Activated T-cell treated with anti-CD3 and anti-CD28 coated beads for 24 hours (primary cell): ENCODE measurements around the gene PEX10.
"Not testable (repeated sequence)": the region's sequence is repeated elsewhere in the genome, so short reads cannot be mapped to it uniquely, and the experiment has no call there.

Source experiments
- DNase-seq: peaks from one replicate; pipeline ENCODE4 v3.0.0-alpha.2; 2020; ENCODE audit warnings: low read depth

Gene PEX10

DNA sequence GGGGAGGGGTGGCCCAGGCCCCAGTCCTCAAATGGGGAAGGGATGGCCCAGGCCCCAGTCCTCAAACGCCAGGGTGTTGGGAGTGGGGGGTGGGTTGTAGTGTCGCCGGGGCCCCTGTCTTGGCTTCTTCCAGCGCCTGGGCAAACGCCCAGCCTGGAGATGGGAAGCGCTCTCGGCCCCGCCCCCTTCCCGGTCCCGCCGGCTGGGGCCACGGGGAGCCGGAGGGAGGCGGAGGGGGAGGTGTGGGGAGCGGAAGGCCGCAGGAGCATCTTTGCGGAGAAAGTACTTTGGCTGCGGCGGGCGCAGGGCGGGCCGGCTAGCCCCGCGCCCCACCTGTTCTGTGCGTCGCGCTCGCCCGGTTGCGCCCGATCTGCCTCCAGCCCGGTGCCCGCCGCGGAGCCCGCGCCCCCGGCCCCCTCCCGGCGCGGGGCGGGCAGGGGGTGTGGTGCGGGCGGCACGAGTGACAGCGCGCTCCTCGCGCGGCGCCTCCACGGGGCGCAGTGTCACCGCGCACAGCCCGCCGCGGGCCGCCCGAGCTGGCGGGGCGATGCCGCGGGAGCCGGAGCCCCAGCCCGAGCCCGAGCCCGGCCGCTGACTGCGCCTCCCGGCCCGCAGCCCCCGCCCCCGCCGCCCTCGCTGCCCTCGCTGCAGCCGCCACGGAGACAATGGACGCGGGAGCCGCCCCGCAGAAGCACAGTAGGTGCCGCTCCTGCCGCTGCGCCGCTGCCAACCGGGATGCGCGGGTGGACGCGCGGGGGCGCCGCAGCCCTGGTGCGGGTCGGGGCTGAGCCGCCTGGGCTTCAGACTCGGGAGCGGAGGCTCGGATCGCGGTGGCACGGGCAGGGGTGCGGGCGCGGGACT, 31.1 kb upstream of the PEX10 start:
- DNase-seq = no peak

DNA sequence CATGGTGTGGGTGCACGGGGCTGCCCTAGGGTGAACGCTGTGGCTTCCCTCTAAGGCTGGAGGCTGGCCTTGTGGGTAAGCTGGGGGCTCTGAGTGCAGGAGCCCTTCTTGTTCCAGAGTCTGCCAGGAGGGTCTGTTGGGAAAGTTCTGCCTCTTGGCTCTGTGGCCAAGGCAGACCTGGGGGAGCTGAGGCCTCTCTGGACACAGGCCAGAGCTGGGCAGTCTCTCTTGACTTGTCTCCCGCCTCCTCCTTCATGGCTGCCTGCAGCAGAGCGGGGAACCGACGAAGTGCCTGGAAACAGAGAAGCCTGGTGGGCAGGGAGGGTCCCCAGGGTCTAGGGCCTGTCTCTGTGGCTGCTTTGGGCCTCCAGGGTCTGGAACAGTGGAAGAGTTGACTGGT, 30.3 kb upstream of the PEX10 start:
- no peak for DNase-seq

DNA sequence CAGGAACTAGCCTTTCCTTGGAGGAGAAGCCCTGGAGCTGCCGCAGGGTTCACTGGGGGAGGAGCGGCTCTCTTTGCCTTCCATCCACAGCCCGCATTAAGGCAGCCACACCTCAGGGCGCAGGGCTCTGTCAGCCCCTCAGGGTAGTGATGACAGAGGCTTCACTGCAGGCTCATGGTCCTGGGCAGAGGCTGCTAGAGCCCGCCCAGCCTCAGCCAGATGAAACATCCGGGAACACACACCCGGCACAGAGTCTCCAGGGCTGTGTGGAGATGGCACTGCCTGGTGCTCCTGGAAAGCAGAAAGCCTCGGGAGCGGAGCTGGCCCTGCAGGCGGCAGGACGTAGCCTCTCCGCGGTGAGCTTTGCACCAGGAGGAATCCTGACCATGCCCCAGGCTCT, 29.4 kb upstream of the PEX10 start:
- no peak for DNase-seq

DNA sequence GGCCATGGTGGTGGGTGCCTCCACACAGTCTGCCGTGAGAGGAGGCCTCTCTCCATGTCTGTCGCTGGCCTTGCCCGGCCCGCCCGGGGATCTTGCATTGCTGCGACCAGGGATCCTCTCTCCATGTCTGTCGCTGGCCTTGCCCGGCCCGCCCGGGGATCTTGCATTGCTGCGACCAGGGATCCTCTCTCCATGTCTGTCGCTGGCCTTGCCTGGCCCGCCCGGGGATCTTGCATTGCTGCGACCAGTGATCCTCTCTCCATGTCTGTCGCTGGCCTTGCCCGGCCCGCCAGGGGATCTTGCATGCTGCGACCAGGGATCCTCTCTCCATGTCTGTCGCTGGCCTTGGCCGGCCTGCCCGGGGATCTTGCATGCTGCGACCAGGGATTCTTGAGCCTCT, 28.0 kb upstream of the PEX10 start:
- DNase-seq = not testable (repeated sequence)

DNA sequence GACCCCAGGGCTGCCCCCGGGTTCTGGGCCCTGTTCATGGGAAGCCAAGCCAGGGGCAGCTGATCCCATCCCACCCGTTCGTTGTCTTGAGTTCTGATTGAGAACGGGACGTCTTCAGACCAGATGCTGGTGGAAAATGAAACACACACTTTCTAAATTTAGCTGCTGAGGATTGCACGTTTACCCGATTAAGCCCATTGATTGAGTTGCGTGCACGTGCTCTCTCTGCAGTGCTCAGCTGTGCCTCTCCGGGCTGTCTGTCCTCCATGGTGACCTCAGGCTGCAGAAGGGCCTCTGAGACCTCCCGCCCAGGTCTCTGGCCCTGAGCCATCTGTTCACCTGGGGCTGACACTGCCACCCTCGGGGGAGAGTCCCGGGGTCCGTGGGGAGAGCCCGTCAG, 27.0 kb upstream of the PEX10 start:
- no peak for DNase-seq

DNA sequence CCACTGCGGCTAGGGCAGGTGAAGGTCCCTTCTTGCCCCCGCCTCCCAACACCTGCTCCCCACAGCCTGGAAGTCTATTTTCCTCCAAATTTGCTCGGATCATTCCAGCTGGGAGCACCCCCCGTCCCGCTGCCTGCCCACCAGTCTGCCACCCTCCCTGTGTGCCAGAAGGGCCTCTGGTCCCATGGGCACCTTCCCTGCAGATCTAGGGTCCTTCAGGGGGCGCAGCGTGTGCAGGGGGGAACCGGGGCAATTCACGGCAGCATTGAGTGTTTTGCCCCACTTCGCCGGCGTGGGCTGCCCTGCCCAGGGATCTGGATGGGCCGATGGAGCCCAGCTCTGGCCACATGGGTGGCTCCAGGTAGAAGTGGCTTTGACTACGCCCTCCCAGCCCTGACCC, 26.3 kb upstream of the PEX10 start:
- DNase-seq = no peak

DNA sequence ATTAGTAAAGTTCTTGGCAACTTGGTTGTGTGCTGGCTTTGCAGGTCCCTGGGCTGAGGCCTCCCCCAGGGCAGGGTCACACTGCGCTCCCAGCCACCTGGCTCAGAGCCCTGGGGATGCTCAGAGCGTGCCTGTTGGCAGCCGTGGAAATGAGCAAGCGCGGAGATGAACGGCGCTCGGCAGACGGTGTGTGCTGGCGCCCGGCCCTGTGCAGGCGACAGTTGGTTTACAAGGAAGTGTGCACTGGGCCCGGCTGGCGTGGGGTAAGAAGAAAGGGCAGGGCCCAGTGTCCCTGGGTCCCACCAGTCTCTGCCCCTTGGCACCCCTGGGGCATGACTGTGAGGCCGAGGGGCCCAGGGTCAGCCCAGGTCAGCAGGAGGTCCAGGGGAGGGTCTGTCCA, 25.7 kb upstream of the PEX10 start:
- no peak for DNase-seq

DNA sequence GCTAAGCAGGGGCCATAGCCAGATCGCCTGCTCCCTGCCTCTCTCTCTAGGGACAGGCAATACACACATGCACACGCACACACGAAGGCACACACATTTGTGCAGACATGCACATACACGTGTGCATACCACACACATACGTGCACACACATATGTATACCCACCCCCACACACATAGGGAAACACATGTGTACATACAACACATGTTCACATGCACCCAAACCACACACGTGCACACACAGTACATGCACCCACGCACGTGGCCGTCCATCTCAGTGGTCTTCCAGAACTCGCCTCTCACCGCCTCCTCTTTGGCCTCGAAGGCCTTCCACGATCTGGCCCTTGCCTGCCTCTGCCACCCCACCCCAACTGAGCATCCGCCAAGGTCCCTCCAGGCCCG, 25.3 kb upstream of the PEX10 start:
- no peak for DNase-seq

DNA sequence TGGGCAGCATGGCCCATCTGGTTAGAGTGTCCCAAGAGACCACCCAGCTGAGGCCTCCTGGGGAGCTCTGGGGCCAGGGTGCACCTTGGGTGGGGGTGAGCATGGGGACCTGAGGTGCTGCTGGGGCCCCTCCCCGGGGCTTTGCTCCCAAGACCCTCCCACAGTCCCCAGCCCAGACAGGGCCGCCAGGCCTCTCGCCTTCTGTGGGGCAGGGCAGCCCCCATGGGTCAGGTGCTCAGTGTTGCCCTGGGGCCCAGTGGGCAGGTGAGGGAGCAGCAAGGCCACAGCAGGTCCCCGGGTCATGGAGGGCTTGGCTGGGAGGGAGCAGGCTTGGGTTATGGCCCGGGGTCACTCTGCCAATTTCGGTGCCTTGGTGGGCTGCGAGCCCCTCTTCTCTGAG, 24.5 kb upstream of the PEX10 start:
- no peak for DNase-seq

DNA sequence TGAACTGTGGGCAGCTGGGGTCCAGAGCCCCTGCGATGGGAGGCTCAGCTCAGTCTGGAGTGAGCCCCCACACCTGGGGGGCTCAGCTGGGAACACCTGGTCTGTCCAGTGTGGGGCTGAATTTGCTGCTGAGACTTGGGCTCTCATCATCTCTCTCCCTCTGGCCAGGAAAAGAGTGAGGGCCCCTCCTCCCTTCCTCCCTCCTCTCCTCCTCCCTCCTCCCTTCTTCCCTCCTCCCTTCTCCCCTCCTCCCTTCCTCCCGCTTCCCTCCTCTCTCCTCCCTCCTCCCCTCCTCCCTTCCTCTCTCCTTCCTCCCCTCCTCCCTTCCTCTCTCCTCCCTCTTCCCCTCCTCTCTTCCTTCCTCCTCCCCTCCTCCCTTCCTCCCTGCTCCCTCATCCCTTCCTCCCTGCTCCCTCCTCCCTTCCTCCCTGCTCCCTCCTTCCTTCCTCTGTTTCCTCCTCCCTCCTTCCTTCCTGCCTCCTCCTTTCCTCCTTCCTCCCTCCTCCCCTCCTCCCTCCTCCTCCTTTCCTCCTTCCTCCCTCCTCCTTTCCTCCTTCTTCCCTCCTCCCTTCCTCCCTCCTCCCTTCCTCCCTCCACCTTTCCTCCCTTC, 23.5 kb upstream of the PEX10 start:
- no peak for DNase-seq

DNA sequence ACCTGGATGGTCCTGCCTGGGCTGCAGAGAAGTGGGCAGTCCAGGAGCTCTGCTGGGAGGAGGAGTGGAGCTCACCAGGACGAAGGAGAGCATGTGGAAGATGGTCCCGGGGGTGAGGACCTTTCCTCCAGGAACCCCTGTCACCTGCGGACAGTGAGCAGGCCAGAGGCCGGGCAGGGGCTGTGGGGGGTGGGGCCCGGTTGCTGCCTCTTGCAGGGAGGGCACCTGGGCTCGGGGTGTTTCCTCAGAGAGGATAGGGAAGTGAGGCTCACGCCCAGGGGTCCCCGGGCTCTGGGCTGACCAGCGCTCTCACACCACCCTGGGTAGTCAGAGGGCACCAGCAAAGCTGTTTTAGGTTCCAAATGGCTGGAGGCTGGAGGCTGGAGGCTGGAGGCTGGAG, 22.7 kb upstream of the PEX10 start:
- DNase-seq = no peak

DNA sequence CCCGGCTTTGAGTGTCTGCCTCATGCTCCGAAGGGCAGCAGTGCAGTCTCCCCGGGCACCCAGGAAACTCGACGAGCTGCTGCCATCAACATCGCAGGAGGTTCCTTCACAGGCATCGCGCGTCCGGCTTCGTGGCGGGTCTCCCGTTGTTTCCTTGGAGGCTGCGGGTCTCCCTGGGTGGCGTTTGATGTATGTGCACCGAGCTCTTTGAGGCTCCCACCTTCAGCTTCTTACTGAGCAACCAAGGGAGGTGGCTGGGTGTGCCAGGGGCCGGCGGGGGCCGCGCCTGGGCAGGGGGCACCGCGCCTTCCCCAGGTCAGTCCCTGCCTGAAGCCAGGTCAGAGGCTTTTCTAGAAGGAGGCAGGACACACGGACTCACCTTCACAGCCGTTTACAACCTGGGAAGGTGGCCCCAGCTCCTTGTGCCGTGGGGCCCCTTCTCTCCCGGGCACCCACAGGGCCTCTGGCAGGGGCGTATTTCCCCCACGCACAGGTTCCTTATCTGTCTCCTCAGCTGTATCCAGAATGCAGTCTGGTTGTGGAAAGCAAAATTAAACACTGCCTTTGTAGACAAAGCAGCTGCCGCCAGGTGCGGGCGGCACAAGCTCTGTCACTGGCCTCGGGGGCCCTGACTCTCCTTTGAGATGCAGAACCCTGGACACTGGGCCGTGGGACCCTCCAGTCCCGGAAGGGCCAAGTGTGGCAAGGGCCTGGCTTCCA, 21.7 kb upstream of the PEX10 start:
- no peak for DNase-seq

DNA sequence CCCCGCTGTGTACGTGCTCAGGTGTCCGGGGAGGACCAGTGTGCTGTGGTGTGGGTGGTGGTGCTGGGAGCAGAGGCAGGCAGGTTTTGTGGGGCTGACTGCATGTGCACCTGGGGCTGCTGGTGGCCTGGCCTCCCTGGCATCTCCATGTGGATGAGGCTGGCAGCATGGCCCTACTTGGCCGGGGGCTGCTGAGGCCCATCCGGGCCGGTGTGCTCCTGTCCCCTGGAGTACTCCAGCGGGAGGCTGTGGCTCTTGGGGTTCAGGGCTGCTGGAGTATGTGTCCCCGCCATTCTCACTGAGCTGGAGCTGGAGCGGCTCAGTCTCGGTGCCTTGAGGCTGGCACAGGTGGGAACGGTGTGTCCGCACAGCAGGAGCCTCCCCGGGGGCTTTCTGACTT, 20.8 kb upstream of the PEX10 start:
- DNase-seq = no peak

DNA sequence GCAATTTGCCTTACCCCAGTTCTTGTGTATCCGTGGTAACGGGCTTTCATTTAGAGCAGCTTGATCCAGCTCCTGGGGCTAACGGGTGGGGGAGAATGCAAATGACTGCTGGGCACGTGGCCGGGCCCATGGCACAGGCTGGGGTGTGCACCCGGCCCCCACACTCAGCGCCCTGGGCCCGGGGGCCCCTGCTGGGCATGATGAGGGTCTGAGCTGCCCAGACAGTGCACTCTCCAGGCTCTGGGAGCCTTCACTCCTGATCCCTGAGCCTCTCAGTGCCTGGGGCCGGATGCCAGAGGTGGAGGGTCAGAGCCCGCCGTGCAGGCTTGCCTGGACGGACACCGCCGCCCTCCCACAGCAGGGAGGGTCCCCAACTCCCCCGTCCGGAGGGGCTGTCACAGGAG, 20.1 kb upstream of the PEX10 start:
- DNase-seq = no peak

DNA sequence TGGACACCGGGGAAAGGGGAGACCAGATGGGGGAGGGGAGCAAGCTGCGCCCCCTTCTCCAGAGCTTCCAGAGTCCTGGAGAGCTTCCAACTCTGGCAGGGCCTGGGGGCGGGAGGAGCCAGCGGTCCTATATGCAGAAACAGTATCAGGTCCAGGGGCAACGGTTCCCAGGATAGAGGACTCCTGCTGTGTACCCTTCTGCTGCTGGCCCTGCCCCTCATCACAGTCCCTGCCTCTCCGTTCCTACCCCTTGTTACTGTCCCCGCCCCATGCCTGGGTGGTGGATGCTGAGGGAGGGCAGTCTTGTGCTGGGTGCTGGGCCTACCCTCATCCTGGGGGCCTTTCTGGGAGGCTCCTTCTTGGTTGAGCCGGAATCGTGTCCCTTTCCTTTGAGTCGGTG, 19.2 kb upstream of the PEX10 start:
- no peak for DNase-seq

DNA sequence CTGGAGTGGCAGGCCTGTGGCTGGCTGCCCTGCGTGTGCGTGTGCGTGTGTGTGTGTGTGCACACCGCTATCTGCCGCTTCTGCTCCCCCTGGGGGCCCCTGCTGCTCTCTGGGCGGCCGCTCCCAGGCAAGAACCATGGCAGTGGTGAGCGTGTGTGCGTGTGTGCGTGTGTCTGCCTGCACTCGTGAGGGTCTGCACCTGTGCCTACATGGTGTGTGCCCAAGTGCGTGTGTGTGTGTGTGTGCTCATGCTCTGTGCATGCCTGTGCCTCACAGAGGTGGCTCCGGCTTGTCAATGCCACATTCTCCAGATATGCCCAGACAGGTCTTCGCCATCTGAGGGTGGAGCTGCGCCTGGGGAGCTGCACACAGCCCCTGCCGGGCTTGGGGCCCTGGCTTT, 18.7 kb upstream of the PEX10 start:
- DNase-seq = no peak

DNA sequence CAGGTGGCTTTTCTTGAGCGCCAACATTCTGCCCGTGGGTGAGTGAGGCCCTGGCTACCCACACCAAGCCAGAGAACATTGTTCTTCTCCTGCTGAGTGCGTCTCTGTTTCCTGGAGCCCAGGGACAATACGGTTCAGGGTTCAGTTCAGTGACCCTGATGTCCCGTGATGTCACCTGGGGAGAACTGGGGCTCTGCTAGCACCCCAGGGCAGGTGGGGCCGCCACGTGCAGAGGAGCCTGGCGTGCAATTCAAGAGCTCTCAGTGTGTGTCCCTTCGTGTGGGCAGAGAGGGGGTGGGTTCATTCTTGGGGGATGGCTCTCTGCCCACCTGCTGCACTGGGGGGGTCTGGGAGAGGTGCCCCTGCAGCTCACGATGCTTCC, 18.2 kb upstream of the PEX10 start:
- DNase-seq = no peak

DNA sequence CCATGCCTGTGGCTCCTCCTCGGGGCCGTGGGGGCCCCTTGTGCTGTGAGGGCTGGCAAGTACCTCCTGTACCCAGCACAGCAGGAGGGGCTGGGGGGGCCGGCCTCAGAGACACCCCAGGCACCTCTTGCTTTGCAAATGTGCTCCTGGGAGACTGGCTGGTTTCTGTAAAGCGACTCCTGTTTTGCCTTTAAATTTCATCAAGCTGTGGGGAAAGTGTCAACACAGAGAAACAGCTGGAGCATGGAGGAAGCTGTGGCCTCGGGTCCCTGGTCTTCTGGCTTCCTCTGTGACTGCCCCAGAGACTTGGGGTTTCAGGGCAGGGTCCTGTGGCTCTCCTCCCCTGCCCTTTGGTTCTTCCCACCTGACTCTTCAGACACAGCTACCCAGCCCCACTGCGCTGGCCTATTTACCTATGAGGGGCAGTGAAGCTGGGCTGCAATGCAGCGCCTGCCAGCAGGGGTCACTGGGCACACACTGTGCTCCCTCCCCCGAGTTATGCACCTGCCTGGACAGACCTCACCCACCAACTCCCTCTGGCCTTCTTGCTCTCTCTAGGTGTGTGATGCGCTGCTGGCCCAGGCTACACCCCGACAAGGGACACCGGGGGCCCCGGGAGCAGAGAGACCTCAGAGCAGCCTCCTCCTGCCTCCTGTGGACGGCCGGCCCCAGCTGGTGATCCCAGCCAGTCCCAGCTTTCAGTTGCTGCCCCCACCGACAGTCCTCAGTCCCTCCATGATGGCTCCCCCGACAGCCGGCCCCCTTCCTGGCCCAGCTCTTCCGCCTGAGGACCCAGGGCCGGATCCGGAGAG, 17.6 kb upstream of the PEX10 start:
- no peak for DNase-seq

DNA sequence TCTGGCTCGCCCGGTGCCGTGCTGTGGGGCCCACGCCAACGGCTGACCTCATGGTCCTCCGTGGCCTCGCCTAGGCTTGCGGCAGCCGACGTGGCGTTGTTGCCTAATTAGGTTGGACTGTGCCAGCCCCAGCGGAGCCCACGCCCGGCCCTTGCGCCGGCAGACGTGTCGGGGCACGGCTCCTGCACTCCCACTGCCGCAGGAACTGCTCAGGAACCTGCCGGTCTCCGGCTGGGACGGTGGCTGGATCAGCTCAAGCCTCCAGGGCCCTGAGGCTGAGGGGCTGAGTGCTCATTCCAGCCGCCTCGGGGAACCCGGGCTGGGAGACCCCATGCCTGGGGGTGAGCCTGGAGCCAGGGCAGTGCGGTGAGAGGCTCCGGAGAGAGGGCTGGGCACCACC, 16.1 kb upstream of the PEX10 start:
- DNase-seq = no peak

DNA sequence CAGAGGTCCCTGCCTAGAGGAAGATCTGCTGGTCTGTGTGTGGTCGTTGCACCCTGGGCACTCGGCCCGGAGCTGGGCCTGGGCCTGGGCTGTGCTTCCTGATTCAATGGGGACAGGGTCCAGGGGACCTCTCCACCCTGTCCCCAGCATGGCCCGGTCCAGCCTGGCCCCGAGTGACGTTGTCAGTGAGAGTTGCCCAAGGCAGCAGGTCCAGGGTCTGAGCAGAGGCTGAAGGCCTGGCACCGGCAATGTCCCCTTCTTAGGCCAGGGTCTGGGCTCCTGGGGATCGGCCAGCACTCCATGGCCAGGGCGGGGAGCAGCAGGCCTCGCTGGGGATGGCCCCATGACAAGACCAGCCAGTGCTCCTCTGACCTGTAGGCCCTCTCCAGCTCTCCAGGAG, 15.6 kb upstream of the PEX10 start:
- DNase-seq = no peak

DNA sequence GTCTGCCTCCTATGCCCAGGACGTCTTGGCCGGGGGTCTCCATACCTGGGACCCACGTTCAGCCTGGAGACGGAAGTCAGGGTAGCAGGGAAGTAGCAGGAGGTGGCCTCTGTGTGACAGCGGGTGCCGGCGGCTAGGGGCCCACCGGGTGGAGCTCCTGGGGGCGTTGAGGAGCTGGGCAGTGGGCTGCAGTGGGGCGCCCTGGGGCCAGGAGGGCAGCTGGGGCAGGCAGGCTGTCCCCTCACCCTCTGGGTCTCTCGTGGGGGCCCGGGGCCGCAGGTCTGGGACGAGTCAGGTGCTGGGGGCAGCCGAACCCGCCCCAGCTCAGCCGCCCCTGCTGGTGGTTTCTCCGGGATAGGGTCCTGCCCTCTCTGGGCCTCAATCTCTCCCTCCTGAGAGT, 14.7 kb upstream of the PEX10 start:
- DNase-seq = no peak

DNA sequence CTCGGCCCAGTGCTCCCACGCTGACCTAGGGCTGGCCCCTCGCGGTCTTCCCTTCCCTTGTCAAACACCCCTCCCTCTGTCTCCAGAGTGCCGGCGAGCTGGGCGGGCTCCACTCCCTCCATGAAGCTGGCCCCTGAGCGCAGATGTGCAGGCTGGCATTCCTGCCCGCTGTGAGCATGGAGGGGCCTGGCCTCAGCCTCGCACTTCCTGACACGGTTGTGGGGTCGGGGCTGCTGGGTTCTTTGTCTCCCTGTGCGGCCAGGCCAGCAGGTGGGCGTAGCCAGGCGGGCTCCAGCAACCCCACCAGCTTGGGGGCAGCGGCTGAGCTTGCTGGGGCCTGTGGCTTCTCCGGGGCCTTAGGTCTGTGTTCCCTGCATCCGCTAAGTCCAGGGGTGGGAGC, 14.2 kb upstream of the PEX10 start:
- no peak for DNase-seq

DNA sequence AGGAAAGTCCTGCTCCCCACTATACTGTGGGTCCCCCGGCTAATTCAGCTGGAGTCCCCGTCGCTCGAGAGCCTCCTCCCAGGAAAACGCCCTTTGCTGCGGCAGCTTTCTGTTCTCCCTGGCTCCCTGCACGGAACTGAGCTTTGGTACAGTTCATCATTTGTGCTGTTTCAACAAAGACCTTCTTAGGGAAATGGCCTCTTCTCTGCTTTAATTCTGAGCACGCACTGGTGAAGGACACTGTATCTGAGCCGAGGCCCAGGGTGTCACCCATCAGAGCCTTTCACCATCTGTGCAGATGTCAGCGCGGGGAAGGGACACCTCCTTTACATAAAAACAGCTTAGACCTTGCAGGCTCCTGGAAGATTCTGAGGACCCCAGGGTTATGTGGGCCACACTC, 13.5 kb upstream of the PEX10 start:
- no peak for DNase-seq
